ENCODE data around the gene RRBP1.

RRBP1 gene

DNA sequence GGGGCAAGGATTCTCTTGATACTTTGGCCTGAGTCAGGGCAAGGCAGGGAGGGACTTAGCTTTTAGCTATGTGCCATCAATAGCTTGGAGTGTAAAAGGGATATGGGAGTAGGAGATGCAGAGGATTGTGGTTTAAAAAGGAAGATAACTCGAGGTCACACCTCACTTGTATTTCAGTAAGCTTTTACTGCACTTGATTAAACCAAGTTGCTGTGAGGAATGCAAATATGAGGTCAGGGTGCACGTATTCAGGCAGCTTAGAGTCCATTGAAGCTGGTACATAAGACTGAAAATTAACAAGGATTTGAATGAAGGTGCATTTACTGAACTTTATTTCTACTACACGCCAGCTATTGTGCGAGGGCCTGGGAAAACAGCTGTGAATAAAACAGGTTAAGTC lies 80.1 kb downstream of the RRBP1 start:
- no peak for DNase-seq

GRCh38 chr20:17598013-17598550 lies 84.0 kb downstream of the RRBP1 start:
- no peak for DNase-seq

- no peak for DNase-seq
Observed at GRCh38 chr20:17595856-17596255, 86.2 kb downstream of the RRBP1 start.

DNA sequence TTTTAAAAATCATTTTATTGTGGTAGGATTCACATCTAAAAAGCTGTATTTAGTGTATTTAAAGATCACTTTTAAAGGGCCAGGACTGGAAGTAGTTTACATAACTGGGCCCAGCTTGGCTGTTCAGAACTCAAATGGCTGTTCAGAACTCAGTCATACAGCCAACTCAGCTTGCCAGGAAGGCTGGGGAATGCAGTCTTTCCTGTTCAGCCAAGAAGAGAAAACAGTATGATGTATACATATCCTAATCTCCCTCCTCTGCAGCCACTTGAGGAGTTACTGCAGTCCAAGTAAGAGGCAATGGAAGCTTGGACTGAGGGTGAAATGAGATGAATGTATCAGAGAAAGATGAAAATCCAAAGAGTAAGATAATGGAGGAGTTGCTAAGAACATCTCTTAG lies 87.6 kb downstream of the RRBP1 start:
- DNase-seq, result no peak

DNA sequence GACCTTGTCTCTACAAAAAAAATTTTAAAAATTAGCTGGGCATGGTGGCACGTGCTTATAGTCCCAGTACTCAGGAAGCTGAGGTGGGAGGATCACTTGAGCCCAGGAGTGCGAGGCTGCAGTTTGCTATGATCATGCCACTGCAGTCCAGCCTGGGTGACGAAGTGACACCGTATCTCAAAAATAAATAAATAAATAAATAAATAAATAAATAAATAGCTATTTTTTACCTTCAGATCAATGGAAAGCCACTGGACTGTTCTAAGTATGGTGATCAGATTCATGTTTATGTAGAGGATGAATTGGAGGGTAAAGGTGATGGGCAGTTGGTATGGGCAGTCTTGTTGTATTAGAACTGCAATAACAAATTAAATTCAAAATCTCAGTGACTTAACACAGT lies 88.1 kb downstream of the RRBP1 start:
- DNase-seq, result no peak

- no peak for DNase-seq
Observed at GRCh38 chr20:17590245-17590644, 91.8 kb downstream of the RRBP1 start.

DNA sequence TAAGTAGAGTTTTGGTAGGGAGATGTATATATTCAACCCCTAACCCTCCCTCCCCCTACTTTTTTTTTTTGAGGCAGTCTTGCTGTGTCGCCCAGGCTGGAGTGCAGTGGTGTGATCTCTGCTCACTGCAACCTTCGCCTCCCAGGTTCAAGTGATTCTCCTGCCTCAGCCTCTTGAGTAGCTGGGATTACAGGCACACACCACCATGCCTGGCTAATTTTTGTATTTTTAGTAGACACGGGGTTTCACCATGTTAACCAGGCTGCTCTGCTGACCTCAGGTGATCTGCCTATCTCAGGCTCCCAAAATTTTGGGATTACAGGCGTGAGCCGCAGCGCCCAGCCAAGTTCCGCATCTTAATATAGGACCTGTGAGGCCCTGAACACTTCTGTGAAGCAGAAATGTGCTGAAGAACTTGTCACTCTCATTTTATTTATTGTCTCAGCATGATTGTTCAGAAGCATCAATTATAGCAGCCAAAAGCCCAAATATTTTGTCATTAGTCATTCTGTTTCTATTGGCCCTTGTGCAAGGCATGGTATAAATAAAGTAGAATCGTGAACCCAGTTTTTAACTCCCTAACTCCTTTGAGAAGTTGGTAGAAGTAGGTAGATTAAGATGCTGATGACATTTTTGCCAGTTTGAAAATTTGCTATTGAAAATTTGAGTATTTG lies 92.7 kb downstream of the RRBP1 start:
- no peak for DNase-seq

DNA sequence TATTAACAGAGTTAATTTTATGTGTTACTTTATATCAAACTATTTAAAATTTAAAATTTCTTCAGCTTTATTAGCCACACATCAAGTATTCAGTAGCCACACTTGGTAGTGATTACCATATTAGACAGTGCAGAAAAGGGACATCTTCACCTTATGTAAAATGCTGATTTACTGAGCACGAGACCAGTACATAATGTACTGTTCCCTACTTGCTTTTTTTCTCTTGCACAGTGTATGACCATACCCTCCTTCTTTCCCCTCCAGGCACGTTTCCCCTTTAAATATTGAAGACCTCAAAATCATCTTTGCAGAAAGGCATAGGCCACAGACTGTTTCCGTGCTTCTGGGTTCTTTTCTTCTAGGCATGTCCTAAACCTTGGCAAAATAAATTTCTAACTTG lies 94.2 kb downstream of the RRBP1 start:
- no peak for DNase-seq

- no peak for DNase-seq
Observed at GRCh38 chr20:17587148-17587547, 94.9 kb downstream of the RRBP1 start.

GRCh38 chr20:17586250-17586649 lies 95.8 kb downstream of the RRBP1 start:
- no peak for DNase-seq

- no peak for DNase-seq
Observed at GRCh38 chr20:17584689-17585088, 97.4 kb downstream of the RRBP1 start.

DNA sequence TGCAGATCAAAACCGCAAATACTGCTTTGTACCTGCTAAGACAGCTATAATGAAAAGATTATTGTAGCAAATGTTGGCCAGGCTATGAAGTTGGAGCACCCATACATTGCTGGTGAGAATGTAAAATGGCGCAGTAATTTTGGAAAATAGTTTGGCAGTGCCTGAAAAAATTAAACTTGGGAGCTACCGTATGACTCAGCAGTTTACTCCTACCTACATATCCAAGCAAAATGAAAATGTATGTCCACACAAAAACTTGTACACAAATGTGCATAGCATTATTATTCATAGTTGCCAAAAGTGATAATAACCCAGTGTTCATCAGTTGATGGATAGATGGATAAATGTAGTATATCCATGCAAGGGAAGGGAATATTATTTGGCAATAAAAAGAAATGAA lies 98.9 kb downstream of the RRBP1 start:
- DNase-seq, result no peak

- no peak for DNase-seq
Observed at GRCh38 chr20:17580895-17581294, 101.1 kb downstream of the RRBP1 start.

DNA sequence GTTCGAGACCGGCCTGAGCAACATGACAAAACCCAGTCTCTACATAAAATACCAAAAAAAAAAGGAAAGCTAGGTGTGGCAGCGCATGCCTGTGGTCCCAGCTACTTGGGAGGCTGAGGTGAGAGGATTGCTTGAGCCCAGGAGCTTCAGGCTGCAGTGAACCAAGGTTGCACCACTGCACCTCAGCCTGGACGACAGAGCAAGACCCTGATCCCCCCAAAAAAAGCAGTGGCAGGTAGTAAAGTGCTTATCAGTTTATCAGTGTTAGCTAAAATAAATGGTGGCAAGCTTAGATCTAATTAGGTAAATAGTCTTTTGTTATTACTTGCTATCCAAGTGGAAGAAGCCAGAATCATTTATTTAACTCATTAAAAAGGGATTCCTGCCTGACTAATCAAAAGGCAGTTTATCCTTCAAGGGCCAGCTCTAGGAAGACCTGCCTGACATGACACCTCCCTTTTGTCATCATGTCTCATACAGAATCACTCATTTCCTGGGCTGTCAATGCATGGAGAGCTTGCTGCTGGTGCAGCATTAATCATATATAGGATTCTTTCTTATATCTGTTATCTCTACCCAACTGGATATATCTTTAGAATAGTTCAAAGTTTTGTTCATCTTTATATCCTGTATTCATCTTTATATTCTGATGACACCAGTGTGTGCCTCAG lies 102.5 kb downstream of the RRBP1 start:
- no peak for DNase-seq

- no peak for DNase-seq
Observed at GRCh38 chr20:17576215-17576614, 105.8 kb downstream of the RRBP1 start.

- DNase-seq, result no peak
Observed at GRCh38 chr20:17573463-17573862, 108.6 kb downstream of the RRBP1 start.

- no peak for DNase-seq
Observed at GRCh38 chr20:17572034-17572638, 109.9 kb downstream of the RRBP1 start.

- DNase-seq, result no peak
Observed at GRCh38 chr20:17571153-17571527, 110.9 kb downstream of the RRBP1 start.

GRCh38 chr20:17570347-17571152 lies 111.5 kb downstream of the RRBP1 start:
- DNase-seq, result peak in 1 of 4 experiments; percentile 9

DNA sequence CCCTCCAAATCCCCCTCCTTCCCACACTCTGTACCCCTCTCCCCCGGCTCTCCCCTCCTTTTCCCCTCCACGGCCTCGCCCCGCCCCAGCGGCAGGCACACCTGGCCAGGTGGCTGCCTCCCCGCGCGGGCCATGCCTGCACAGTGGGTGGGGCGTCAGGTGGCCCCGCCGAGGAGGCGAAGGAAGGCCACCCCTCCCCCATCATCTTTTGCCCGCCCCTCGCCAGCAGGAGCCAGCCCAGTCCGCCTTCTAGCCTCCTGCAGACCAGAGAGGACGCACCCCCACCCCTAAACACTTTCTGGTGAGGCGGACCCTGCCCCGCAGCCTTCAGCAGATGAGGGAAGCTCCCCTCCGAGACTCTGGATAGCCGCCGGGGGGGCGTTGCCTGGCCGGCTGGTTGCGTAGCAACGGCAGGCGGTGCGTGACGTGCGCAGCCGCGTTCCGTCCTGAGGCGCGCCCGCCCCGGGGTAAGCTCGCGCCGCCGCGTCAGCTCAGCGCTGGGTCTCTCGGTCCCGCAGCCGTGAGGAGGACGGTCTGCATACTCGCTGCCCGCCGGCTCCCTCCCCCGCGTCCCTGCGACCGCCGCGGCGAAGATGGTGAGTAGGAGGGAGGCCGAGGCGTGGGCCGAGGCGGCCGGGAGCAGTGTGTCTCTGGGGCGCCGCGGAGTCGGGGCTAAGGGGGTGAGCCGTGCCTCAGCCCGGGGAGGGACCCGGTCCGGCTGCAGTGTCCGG lies 112.3 kb downstream of the RRBP1 start, which contains the start of gene DSTN:
DSTN (plus strand) TSS at position 460 of the 731 bp plus-strand sequence; CDS start at position 594, 134 bp downstream.
- DNase-seq, result peak; percentile 33 to 82 (median 68)

GRCh38 chr20:17568972-17569521 lies 113.0 kb downstream of the RRBP1 start:
- no peak for DNase-seq

Measured in activated naive CD4-positive, alpha-beta T cell (primary cell).